SK-N-SH (cell line): Measurements from ENCODE around the gene PPP5C. TPM values are rescaled to one million over a fixed set of nuclear protein-coding genes. Genes with fewer than 3 reads are reported as not detected.

Experiments
- CTCF ChIA-PET: fragments of 300-600, 350-600 bp; formaldehyde crosslinking; extraction: SDS; loops from one replicate; lab custom pipeline; 2021; lab: Yijun Ruan, JAX
- POLR2A ChIA-PET: fragments of 350-600 bp; sonication (Branson Sonifier 250); formaldehyde crosslinking; extraction: SDS; loops from one replicate; lab custom pipeline; 2020; ENCODE audit warnings: antibody characterized with exemption, inconsistent platforms; lab: Yijun Ruan, JAX
- DNase-seq: peaks from one replicate; pipeline ENCODE4 v3.0.0; 2012
- H2AFZ ChIP-seq: fragments of 200-600 bp; sonication (generic); 2 replicates; pipeline ENCODE4 v1.8.1; 2016; ENCODE audit warnings: antibody characterized with exemption, mild to moderate bottlenecking, low read depth
- H3F3A ChIP-seq: fragments of 200-600 bp; sonication (generic); replicated peaks from 2 replicates; pipeline ENCODE3; 2016; ENCODE audit warnings: antibody characterized with exemption, mild to moderate bottlenecking; ENCODE audit not compliant: insufficient read depth
- H3K27ac ChIP-seq, 2 experiments: fragments of 200-500 bp in 1 of 2; fragments of 200-600 bp in 1 of 2; sonication (Bioruptor generic) in 1 of 2; sonication (generic), shearing (Covaris generic) in 1 of 2; 2 replicates each; pipeline versions ENCODE4 v1.5.1 to v1.6.1; 2014 to 2016; ENCODE audit warnings: low read depth in 2 of 2, inconsistent platforms in 1 of 2, low read length in 1 of 2, mild to moderate bottlenecking in 1 of 2, mixed read lengths in 1 of 2
- H3K27me3 ChIP-seq: fragments of 200-600 bp; sonication (generic), shearing (Covaris generic); 2 replicates; pipeline ENCODE4 v1.6.1; 2016; ENCODE audit warnings: mixed run types; ENCODE audit not compliant: insufficient read depth
- H3K36me3 ChIP-seq, 2 experiments: fragments of 200-500 bp in 1 of 2; fragments of 200-600 bp in 1 of 2; sonication (Bioruptor generic) in 1 of 2; sonication (generic) in 1 of 2; replicated peaks in 1 of 2; 2 replicates each; pipeline versions ENCODE3 to v1.5.1; 2014 to 2016; ENCODE audit warnings: low read length in 1 of 2, mild to moderate bottlenecking in 1 of 2; ENCODE audit not compliant: insufficient read depth in 2 of 2, control insufficient read depth in 1 of 2
- H3K4me1 ChIP-seq, 2 experiments: fragments of 200-500 bp in 1 of 2; fragments of 200-600 bp in 1 of 2; sonication (Bioruptor generic) in 1 of 2; sonication (generic), shearing (Covaris generic) in 1 of 2; 2 replicates each; pipeline versions ENCODE4 v1.5.1 to v1.6.1; 2014 to 2016; ENCODE audit warnings: low read depth in 1 of 2, low read length in 1 of 2, mixed run types in 1 of 2; ENCODE audit not compliant: insufficient read depth in 2 of 2, control insufficient read depth in 1 of 2
- H3K4me2 ChIP-seq: fragments of 200-600 bp; sonication (generic), shearing (Covaris generic); 2 replicates; pipeline ENCODE4 v1.6.1; 2017; ENCODE audit warnings: mixed run types
- H3K4me3 ChIP-seq, 2 experiments: fragments of 200-500 bp in 1 of 2; fragments of 200-600 bp in 1 of 2; sonication (Bioruptor generic) in 1 of 2; sonication (generic), shearing (Covaris generic) in 1 of 2; 2 replicates each; pipeline versions ENCODE4 v1.5.1 to v1.8.1; 2014 to 2016; ENCODE audit warnings: low read depth in 2 of 2, inconsistent platforms in 1 of 2, low read length in 1 of 2, mild to moderate bottlenecking in 1 of 2, mixed read lengths in 1 of 2, moderate library complexity in 1 of 2
- H3K79me2 ChIP-seq: fragments of 200-600 bp; sonication (generic); 2 replicates; pipeline ENCODE4 v1.8.1; 2017; ENCODE audit warnings: mild to moderate bottlenecking; ENCODE audit not compliant: insufficient read depth
- H3K9ac ChIP-seq: fragments of 200-600 bp; sonication (generic); 2 replicates; pipeline ENCODE4 v1.6.1; 2017; ENCODE audit warnings: mixed run types
- H3K9me2 ChIP-seq: fragments of 200-600 bp; sonication (generic); 2 replicates; pipeline ENCODE4 v1.6.1; 2017; ENCODE audit warnings: mixed run types
- H3K9me3 ChIP-seq: fragments of 200-600 bp; sonication (generic); 2 replicates; pipeline ENCODE4 v1.6.1; 2017; ENCODE audit warnings: mixed run types, mild to moderate bottlenecking, moderate library complexity
- H4K20me1 ChIP-seq: fragments of 200-600 bp; sonication (generic); 2 replicates; pipeline ENCODE4 v1.6.1; 2017; ENCODE audit warnings: mild to moderate bottlenecking, mixed run types; ENCODE audit not compliant: insufficient read depth
- CTCF ChIP-seq: fragments of 200-600 bp; sonication (generic); IDR thresholded peaks from 2 replicates; pipeline ENCODE4 v1.6.1; 2017; ENCODE audit warnings: antibody characterized with exemption, mild to moderate bottlenecking, moderate library complexity
- EP300 ChIP-seq, 2 experiments: IDR thresholded peaks; 2 replicates each; pipeline versions ENCODE4 v1.4.0 to v1.6.1; 2012; ENCODE audit warnings: borderline replicate concordance in 1 of 2, low read depth in 1 of 2, low read length in 1 of 2
- EZH2phosphoT487 ChIP-seq: fragments of 200-600 bp; sonication (generic); IDR thresholded peaks from 2 replicates; pipeline ENCODE4 v1.6.1; 2017; ENCODE audit warnings: low read depth, mixed run types, mild to moderate bottlenecking, antibody characterized with exemption, moderate library complexity, borderline replicate concordance
- FOXM1 ChIP-seq: IDR thresholded peaks from 2 replicates; pipeline ENCODE4 v1.4.0; 2012; ENCODE audit warnings: low read depth, mild to moderate bottlenecking
- GABPA ChIP-seq: IDR thresholded peaks from 2 replicates; pipeline ENCODE4 v1.4.0; 2012; ENCODE audit warnings: low read depth, mild to moderate bottlenecking
- IRF3 ChIP-seq: fragments of 150-350 bp; IDR thresholded peaks from 2 replicates; pipeline ENCODE4 v1.6.1; 2016; ENCODE audit warnings: mild to moderate bottlenecking, low read depth, low read length
- JUND ChIP-seq: IDR thresholded peaks from 2 replicates; pipeline ENCODE4 v1.4.0; 2012
- MAX ChIP-seq: IDR thresholded peaks from 2 replicates; pipeline ENCODE4 v1.4.0; 2012; ENCODE audit warnings: low read depth
- MEF2A ChIP-seq: IDR thresholded peaks from 2 replicates; pipeline ENCODE4 v1.4.0; 2012; ENCODE audit warnings: low read depth, borderline replicate concordance
- MXI1 ChIP-seq: IDR thresholded peaks from 2 replicates; pipeline ENCODE4 v1.6.1; 2012; ENCODE audit warnings: mild to moderate bottlenecking, low read depth, low read length, improper control_type of control experiment
- NRF1 ChIP-seq: IDR thresholded peaks from 2 replicates; pipeline ENCODE4 v1.6.1; 2012; ENCODE audit warnings: low read depth, mild to moderate bottlenecking, low read length
- POLR2AphosphoS5 ChIP-seq: IDR thresholded peaks from 2 replicates; pipeline ENCODE4 v1.6.1; 2012; ENCODE audit warnings: low read depth, low read length
- RCOR1 ChIP-seq: fragments of 150-350 bp; IDR thresholded peaks from 2 replicates; pipeline ENCODE4 v1.6.1; 2017; ENCODE audit warnings: antibody characterized with exemption, low read length
- RXRA ChIP-seq: IDR thresholded peaks from 2 replicates; pipeline ENCODE4 v1.4.0; 2012; ENCODE audit warnings: low read depth, mild to moderate bottlenecking, borderline replicate concordance
- SMC3 ChIP-seq: IDR thresholded peaks from 2 replicates; pipeline ENCODE4 v1.6.1; 2012; ENCODE audit warnings: low read depth, low read length, improper control_type of control experiment
- TAF1 ChIP-seq: IDR thresholded peaks from 2 replicates; pipeline ENCODE4 v1.6.1; 2012; ENCODE audit warnings: low read depth, mild to moderate bottlenecking, low read length, moderate library complexity, borderline replicate concordance
- TCF12 ChIP-seq: IDR thresholded peaks from 2 replicates; pipeline ENCODE4 v1.4.0; 2012
- TEAD4 ChIP-seq: IDR thresholded peaks from 2 replicates; pipeline ENCODE4 v1.4.0; 2012; ENCODE audit warnings: mild to moderate bottlenecking, borderline replicate concordance; ENCODE audit not compliant: insufficient read depth
- YY1 ChIP-seq: IDR thresholded peaks from 2 replicates; pipeline ENCODE4 v1.4.0; 2012; ENCODE audit warnings: low read depth, mild to moderate bottlenecking
- ZBTB33 ChIP-seq: IDR thresholded peaks from 2 replicates; pipeline ENCODE4 v1.4.0; 2012; ENCODE audit warnings: low read depth, borderline replicate concordance
- WGBS: methylation state at CpG from one replicate; pipeline ENCODE4 v1.1.6; 2017; ENCODE audit warnings: low lambda C conversion rate; 5-methylcytosine and 5-hydroxymethylcytosine counted together
- polyA plus RNA-seq, 3 experiments: library from polyadenylated mRNA; depleted of rRNA; stranded (reverse); fragments of >200 nt; gene quantifications; 2 replicates each; pipeline ENCODE4 v1.2.3, GENCODE V29; 2012

Gene PPP5C
- polyA plus RNA-seq, 1 of the 3 experiments (the other 2 are of a cell fraction) = 162 TPM

- Histone ChIP-seq H3K36me3 (no peaks in the 10 kb centered on the region), H3K4me3 (no peak overlapping the region), H4K20me1 (no peaks in the 10 kb centered on the region), H3K4me1 (peaks cover 0 to under 1% of the 10 kb centered on the region in 2 experiments; a peak in 1 of 4 replicates), H3K9ac (no peak overlapping the region), H2AFZ (no peak overlapping the region), H3F3A (no peaks in the 10 kb centered on the region), H3K9me2 (no peaks in the 10 kb centered on the region), H3K79me2 (no peaks in the 10 kb centered on the region), H3K9me3 (no peaks in the 10 kb centered on the region), H3K27ac (no peak overlapping the region), H3K4me2 (no peak overlapping the region), H3K27me3 (no peaks in the 10 kb centered on the region)
- no peak for TF ChIP-seq FOXM1
- TF ChIP-seq MEF2A = no peak
- no peak for TF ChIP-seq IRF3
- TF ChIP-seq TEAD4 = no peak
- TF ChIP-seq EP300 (IDR thresholded peaks at IDR 0.05; ENCODE audit: borderline replicate concordance in 1 of 2, low read depth in 1 of 2, low read length in 1 of 2) = no peak
- TF ChIP-seq NRF1 = no peak
- TF ChIP-seq EZH2phosphoT487 = no peak
- no peak for TF ChIP-seq GABPA
- no peak for TF ChIP-seq CTCF
- no peak for TF ChIP-seq RXRA
- no peak for TF ChIP-seq MXI1
- no peak for TF ChIP-seq MAX
- no peak for TF ChIP-seq RCOR1
- no peak for TF ChIP-seq TAF1
- TF ChIP-seq SMC3 = no peak
- no peak for TF ChIP-seq JUND
- TF ChIP-seq ZBTB33 = no peak
- TF ChIP-seq YY1 = no peak
- TF ChIP-seq TCF12 = no peak
- no peak for TF ChIP-seq POLR2AphosphoS5
- ChIA-PET POLR2A (no interaction called here), CTCF (interaction anchor here (1.3 to 5.7 kb wide), 4 partner anchors 9 to 106 kb away, joined by 3 to 31 read pairs (median 8); no protein-coding TSS in a partner anchor)
- no peak for DNase-seq
- WGBS = 84% methylated on average over 13 of the region's 13 CpGs
Observed at GRCh38 chr19:46410205-46411087, 63.6 kb downstream of the PPP5C start.
